ENCODE data around the gene ADARB2.

Gene ADARB2

GRCh38 chr10:1495915-1496517 lies 241.3 kb downstream of the ADARB2 start (continued):
- no peak for TF ChIP-seq KLF7 (tag by site-specific recombination; IDR thresholded peaks at IDR 0.05; ENCODE audit: borderline replicate concordance)
- TF ChIP-seq SP2 (tag by site-specific recombination; IDR thresholded peaks at IDR 0.05) = no peak
- TF ChIP-seq ZNF366 (tag by site-specific recombination; conservative IDR thresholded peaks at IDR 0.05) = no peak
- no peak for TF ChIP-seq GLI2 (tag by site-specific recombination; IDR thresholded peaks at IDR 0.05; ENCODE audit: borderline replicate concordance, low read depth)
- TF ChIP-seq ZNF37A (tag by site-specific recombination; IDR thresholded peaks at IDR 0.05) = no peak
- no peak for TF ChIP-seq ZNF449 (tag by site-specific recombination; IDR thresholded peaks at IDR 0.05)
- peak; percentile 39 for TF ChIP-seq ZNF26 (tag by site-specific recombination; IDR thresholded peaks at IDR 0.05)
- TF ChIP-seq ZNF488 (tag by site-specific recombination; IDR thresholded peaks at IDR 0.05) = no peak
- TF ChIP-seq ZNF362 (tag by site-specific recombination; IDR thresholded peaks at IDR 0.05) = no peak
- peak; percentile 52 for TF ChIP-seq ZNF629 (tag by site-specific recombination; IDR thresholded peaks at IDR 0.05)
- TF ChIP-seq SCRT2 (tag by site-specific recombination; IDR thresholded peaks at IDR 0.05) = no peak
- no peak for TF ChIP-seq ZNF24 (tag by site-specific recombination; IDR thresholded peaks at IDR 0.05)
- peak; percentile 92 for TF ChIP-seq ZNF513 (tag by site-specific recombination; IDR thresholded peaks at IDR 0.05)
- TF ChIP-seq ZSCAN23 (tag by site-specific recombination; IDR thresholded peaks at IDR 0.05) = no peak
- TF ChIP-seq GLI4 (tag by site-specific recombination; IDR thresholded peaks at IDR 0.05) = peak; percentile 71; the same call in 1 of the 2 replicates
- TF ChIP-seq ZNF157 (tag by site-specific recombination; IDR thresholded peaks at IDR 0.05) = no peak
- TF ChIP-seq ZNF394 (tag by site-specific recombination; IDR thresholded peaks at IDR 0.05; ENCODE audit: borderline replicate concordance) = no peak
- no peak for TF ChIP-seq ZNF530 (tag by site-specific recombination; IDR thresholded peaks at IDR 0.05; ENCODE audit: low read depth)
- no peak for TF ChIP-seq ZBTB20 (tag by site-specific recombination; IDR thresholded peaks at IDR 0.05)
- TF ChIP-seq ZNF621 (tag by site-specific recombination; IDR thresholded peaks at IDR 0.05) = peak; percentile 45; the same call in 1 of the 2 replicates
- no peak for TF ChIP-seq ZBTB6 (tag by site-specific recombination; IDR thresholded peaks at IDR 0.05)
- 0 out of 2 replicates have a peak, but pooled peaks have one; percentile 30 for TF ChIP-seq ZNF670 (tag by site-specific recombination; IDR thresholded peaks at IDR 0.05; ENCODE audit: low read depth)
- TF ChIP-seq ZNF664 (tag by site-specific recombination; IDR thresholded peaks at IDR 0.05) = no peak
- TF ChIP-seq ZNF544 (tag by site-specific recombination; IDR thresholded peaks at IDR 0.05) = no peak
- no peak for TF ChIP-seq ZNF654 (tag by site-specific recombination; IDR thresholded peaks at IDR 0.05; ENCODE audit: low read depth)
- no peak for TF ChIP-seq ZNF133 (tag by site-specific recombination; IDR thresholded peaks at IDR 0.05)
- no peak for TF ChIP-seq ZNF792 (tag by site-specific recombination; IDR thresholded peaks at IDR 0.05)
- TF ChIP-seq ZNF571 (tag by site-specific recombination; IDR thresholded peaks at IDR 0.05) = no peak
- no peak for TF ChIP-seq OSR2 (tag by site-specific recombination; IDR thresholded peaks at IDR 0.05)
- no peak for TF ChIP-seq ZNF677 (tag by site-specific recombination; IDR thresholded peaks at IDR 0.05)
- TF ChIP-seq ZNF548 (tag by site-specific recombination; IDR thresholded peaks at IDR 0.05) = no peak
- peak; percentile 68; the same call in 1 of the 2 replicates for TF ChIP-seq ZBTB21 (tag by site-specific recombination; IDR thresholded peaks at IDR 0.05)
- TF ChIP-seq ZBTB1 (tag by site-specific recombination; IDR thresholded peaks at IDR 0.05) = peak; percentile 58
- TF ChIP-seq ELK4 (IDR thresholded peaks at IDR 0.05; ENCODE audit: borderline replicate concordance, low read depth, low read length) = no peak
